SK-N-SH (cell line): ENCODE results near the gene SLC12A5. TPM values are rescaled to one million over a fixed set of nuclear protein-coding genes. Genes with fewer than 3 reads are reported as not detected.

Source experiments
- CTCF ChIA-PET: fragments of 300-600, 350-600 bp; formaldehyde crosslinking; extraction: SDS; loops from one replicate; lab custom pipeline; 2021; lab: Yijun Ruan, JAX
- POLR2A ChIA-PET: fragments of 350-600 bp; sonication (Branson Sonifier 250); formaldehyde crosslinking; extraction: SDS; loops from one replicate; lab custom pipeline; 2020; ENCODE audit warnings: antibody characterized with exemption, inconsistent platforms; lab: Yijun Ruan, JAX
- DNase-seq: peaks from one replicate; pipeline ENCODE4 v3.0.0; 2012
- H2AFZ ChIP-seq: fragments of 200-600 bp; sonication (generic); 2 replicates; pipeline ENCODE4 v1.8.1; 2016; ENCODE audit warnings: antibody characterized with exemption, mild to moderate bottlenecking, low read depth
- H3F3A ChIP-seq: fragments of 200-600 bp; sonication (generic); replicated peaks from 2 replicates; pipeline ENCODE3; 2016; ENCODE audit warnings: antibody characterized with exemption, mild to moderate bottlenecking; ENCODE audit not compliant: insufficient read depth
- H3K27ac ChIP-seq, 2 experiments: fragments of 200-500 bp in 1 of 2; fragments of 200-600 bp in 1 of 2; sonication (Bioruptor generic) in 1 of 2; sonication (generic), shearing (Covaris generic) in 1 of 2; 2 replicates each; pipeline versions ENCODE4 v1.5.1 to v1.6.1; 2014 to 2016; ENCODE audit warnings: low read depth in 2 of 2, inconsistent platforms in 1 of 2, low read length in 1 of 2, mild to moderate bottlenecking in 1 of 2, mixed read lengths in 1 of 2
- H3K27me3 ChIP-seq: fragments of 200-600 bp; sonication (generic), shearing (Covaris generic); 2 replicates; pipeline ENCODE4 v1.6.1; 2016; ENCODE audit warnings: mixed run types; ENCODE audit not compliant: insufficient read depth
- H3K36me3 ChIP-seq, 2 experiments: fragments of 200-500 bp in 1 of 2; fragments of 200-600 bp in 1 of 2; sonication (Bioruptor generic) in 1 of 2; sonication (generic) in 1 of 2; replicated peaks in 1 of 2; 2 replicates each; pipeline versions ENCODE3 to v1.5.1; 2014 to 2016; ENCODE audit warnings: low read length in 1 of 2, mild to moderate bottlenecking in 1 of 2; ENCODE audit not compliant: insufficient read depth in 2 of 2, control insufficient read depth in 1 of 2
- H3K4me1 ChIP-seq, 2 experiments: fragments of 200-500 bp in 1 of 2; fragments of 200-600 bp in 1 of 2; sonication (Bioruptor generic) in 1 of 2; sonication (generic), shearing (Covaris generic) in 1 of 2; 2 replicates each; pipeline versions ENCODE4 v1.5.1 to v1.6.1; 2014 to 2016; ENCODE audit warnings: low read depth in 1 of 2, low read length in 1 of 2, mixed run types in 1 of 2; ENCODE audit not compliant: insufficient read depth in 2 of 2, control insufficient read depth in 1 of 2
- H3K4me2 ChIP-seq: fragments of 200-600 bp; sonication (generic), shearing (Covaris generic); 2 replicates; pipeline ENCODE4 v1.6.1; 2017; ENCODE audit warnings: mixed run types
- H3K4me3 ChIP-seq, 2 experiments: fragments of 200-500 bp in 1 of 2; fragments of 200-600 bp in 1 of 2; sonication (Bioruptor generic) in 1 of 2; sonication (generic), shearing (Covaris generic) in 1 of 2; 2 replicates each; pipeline versions ENCODE4 v1.5.1 to v1.8.1; 2014 to 2016; ENCODE audit warnings: low read depth in 2 of 2, inconsistent platforms in 1 of 2, low read length in 1 of 2, mild to moderate bottlenecking in 1 of 2, mixed read lengths in 1 of 2, moderate library complexity in 1 of 2
- H3K79me2 ChIP-seq: fragments of 200-600 bp; sonication (generic); 2 replicates; pipeline ENCODE4 v1.8.1; 2017; ENCODE audit warnings: mild to moderate bottlenecking; ENCODE audit not compliant: insufficient read depth
- H3K9ac ChIP-seq: fragments of 200-600 bp; sonication (generic); 2 replicates; pipeline ENCODE4 v1.6.1; 2017; ENCODE audit warnings: mixed run types
- H3K9me2 ChIP-seq: fragments of 200-600 bp; sonication (generic); 2 replicates; pipeline ENCODE4 v1.6.1; 2017; ENCODE audit warnings: mixed run types
- H3K9me3 ChIP-seq: fragments of 200-600 bp; sonication (generic); 2 replicates; pipeline ENCODE4 v1.6.1; 2017; ENCODE audit warnings: mixed run types, mild to moderate bottlenecking, moderate library complexity
- H4K20me1 ChIP-seq: fragments of 200-600 bp; sonication (generic); 2 replicates; pipeline ENCODE4 v1.6.1; 2017; ENCODE audit warnings: mild to moderate bottlenecking, mixed run types; ENCODE audit not compliant: insufficient read depth
- CHD2 ChIP-seq: fragments of 150-350 bp; IDR thresholded peaks from 2 replicates; pipeline ENCODE4 v1.6.1; 2018; ENCODE audit warnings: low read length; ENCODE audit not compliant: partially characterized antibody
- FOSL2 ChIP-seq: IDR thresholded peaks from 2 replicates; pipeline ENCODE4 v1.4.0; 2012; ENCODE audit warnings: low read depth, mild to moderate bottlenecking, moderate library complexity, borderline replicate concordance
- FOXM1 ChIP-seq: IDR thresholded peaks from 2 replicates; pipeline ENCODE4 v1.4.0; 2012; ENCODE audit warnings: low read depth, mild to moderate bottlenecking
- IRF3 ChIP-seq: fragments of 150-350 bp; IDR thresholded peaks from 2 replicates; pipeline ENCODE4 v1.6.1; 2016; ENCODE audit warnings: mild to moderate bottlenecking, low read depth, low read length
- JUND ChIP-seq: IDR thresholded peaks from 2 replicates; pipeline ENCODE4 v1.4.0; 2012
- MAX ChIP-seq: IDR thresholded peaks from 2 replicates; pipeline ENCODE4 v1.4.0; 2012; ENCODE audit warnings: low read depth
- MXI1 ChIP-seq: IDR thresholded peaks from 2 replicates; pipeline ENCODE4 v1.6.1; 2012; ENCODE audit warnings: mild to moderate bottlenecking, low read depth, low read length, improper control_type of control experiment
- POLR2AphosphoS5 ChIP-seq: IDR thresholded peaks from 2 replicates; pipeline ENCODE4 v1.6.1; 2012; ENCODE audit warnings: low read depth, low read length
- RCOR1 ChIP-seq: fragments of 150-350 bp; IDR thresholded peaks from 2 replicates; pipeline ENCODE4 v1.6.1; 2017; ENCODE audit warnings: antibody characterized with exemption, low read length
- RFX5 ChIP-seq: IDR thresholded peaks from 2 replicates; pipeline ENCODE4 v1.6.1; 2012; ENCODE audit warnings: mild to moderate bottlenecking, improper control_type of control experiment, low read length
- SMC3 ChIP-seq: IDR thresholded peaks from 2 replicates; pipeline ENCODE4 v1.6.1; 2012; ENCODE audit warnings: low read depth, low read length, improper control_type of control experiment
- TCF12 ChIP-seq: IDR thresholded peaks from 2 replicates; pipeline ENCODE4 v1.4.0; 2012
- TEAD4 ChIP-seq: IDR thresholded peaks from 2 replicates; pipeline ENCODE4 v1.4.0; 2012; ENCODE audit warnings: mild to moderate bottlenecking, borderline replicate concordance; ENCODE audit not compliant: insufficient read depth
- USF1 ChIP-seq: IDR thresholded peaks from 2 replicates; pipeline ENCODE4 v1.4.0; 2012; ENCODE audit warnings: low read depth, borderline replicate concordance
- WGBS: methylation state at CpG from one replicate; pipeline ENCODE4 v1.1.6; 2017; ENCODE audit warnings: low lambda C conversion rate; 5-methylcytosine and 5-hydroxymethylcytosine counted together
- polyA plus RNA-seq, 3 experiments: library from polyadenylated mRNA; depleted of rRNA; stranded (reverse); fragments of >200 nt; gene quantifications; 2 replicates each; pipeline ENCODE4 v1.2.3, GENCODE V29; 2012
- TF ChIP-seq, protein P1 (sequence below): IDR thresholded peaks from 2 replicates; pipeline ENCODE4 v1.4.0; 2012; ENCODE audit warnings: low read depth, borderline replicate concordance
- TF ChIP-seq, protein P2 (sequence below): IDR thresholded peaks from 2 replicates; pipeline ENCODE4 v1.6.1; 2012; ENCODE audit warnings: mild to moderate bottlenecking, low read depth, low read length, moderate library complexity

Gene SLC12A5
- polyA plus RNA-seq, 1 of the 3 experiments (the other 2 are of a cell fraction): 19.9 TPM

DNA sequence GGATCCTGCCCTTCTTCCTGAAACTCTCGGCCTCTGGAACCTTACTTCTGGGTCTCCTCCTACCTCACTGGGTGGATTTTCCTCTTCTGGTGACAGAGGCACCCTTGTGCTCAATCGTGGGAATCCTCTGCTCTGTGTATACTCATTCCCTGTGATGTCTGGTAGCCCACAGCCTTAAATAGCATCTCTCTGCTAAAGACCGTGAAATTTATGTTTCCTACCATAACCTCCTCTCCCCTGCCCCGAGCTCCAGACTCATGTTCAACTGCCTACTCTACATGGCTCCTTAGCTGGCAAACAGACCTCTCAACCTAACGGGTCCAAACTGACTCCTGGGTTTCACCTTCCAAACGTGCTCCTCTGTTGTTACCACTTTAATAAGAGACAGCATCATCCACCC is 10.4 kb upstream of the SLC12A5 start:
- 40% methylated on average over 6 of the region's 6 CpGs for WGBS
- H4K20me1 ChIP-seq: no peaks in the 10 kb centered on the region
- no peak overlapping the region for H3K4me3 ChIP-seq
- H3K9me3 ChIP-seq: no peaks in the 10 kb centered on the region
- H3K27ac ChIP-seq: no peak overlapping the region
- peaks cover 0 to 13% of the 10 kb centered on the region in 2 experiments; a peak in 1 of 4 replicates for H3K4me1 ChIP-seq
- no peaks in the 10 kb centered on the region for H3K36me3 ChIP-seq
- ChIA-PET POLR2A (no interaction called here), CTCF (interaction anchor here (1.2 to 2.0 kb wide), 3 partner anchors 17 to 110 kb away, joined by 4 to 5 read pairs (median 5); no protein-coding TSS in a partner anchor)
- no peaks in the 10 kb centered on the region for H3K79me2 ChIP-seq
- H3K9ac ChIP-seq: no peak overlapping the region
- no peaks in the 10 kb centered on the region for H3K27me3 ChIP-seq
- no peak overlapping the region for H2AFZ ChIP-seq
- H3K4me2 ChIP-seq: no peak overlapping the region
- H3F3A ChIP-seq: peaks cover 4% of the 10 kb centered on the region
- DNase-seq: no peak
- no peaks in the 10 kb centered on the region for H3K9me2 ChIP-seq
- TF ChIP-seq MAX: no peak
- TF ChIP-seq, protein P1, sequence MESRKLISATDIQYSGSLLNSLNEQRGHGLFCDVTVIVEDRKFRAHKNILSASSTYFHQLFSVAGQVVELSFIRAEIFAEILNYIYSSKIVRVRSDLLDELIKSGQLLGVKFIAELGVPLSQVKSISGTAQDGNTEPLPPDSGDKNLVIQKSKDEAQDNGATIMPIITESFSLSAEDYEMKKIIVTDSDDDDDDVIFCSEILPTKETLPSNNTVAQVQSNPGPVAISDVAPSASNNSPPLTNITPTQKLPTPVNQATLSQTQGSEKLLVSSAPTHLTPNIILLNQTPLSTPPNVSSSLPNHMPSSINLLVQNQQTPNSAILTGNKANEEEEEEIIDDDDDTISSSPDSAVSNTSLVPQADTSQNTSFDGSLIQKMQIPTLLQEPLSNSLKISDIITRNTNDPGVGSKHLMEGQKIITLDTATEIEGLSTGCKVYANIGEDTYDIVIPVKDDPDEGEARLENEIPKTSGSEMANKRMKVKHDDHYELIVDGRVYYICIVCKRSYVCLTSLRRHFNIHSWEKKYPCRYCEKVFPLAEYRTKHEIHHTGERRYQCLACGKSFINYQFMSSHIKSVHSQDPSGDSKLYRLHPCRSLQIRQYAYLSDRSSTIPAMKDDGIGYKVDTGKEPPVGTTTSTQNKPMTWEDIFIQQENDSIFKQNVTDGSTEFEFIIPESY: no peak

GRCh38 chr20:46020555-46020954 is 8.5 kb upstream of the SLC12A5 start:
- H3K9ac ChIP-seq: no peak overlapping the region
- no peak overlapping the region for H3K4me3 ChIP-seq
- CTCF ChIA-PET: interaction anchor here (0.6 to 0.9 kb wide), 3 partner anchors 9 to 21 kb away, joined by 3 read pairs; no protein-coding TSS in a partner anchor
- H3K27ac ChIP-seq: no peak overlapping the region
- no peaks in the 10 kb centered on the region for H3K27me3 ChIP-seq
- no peaks in the 10 kb centered on the region for H3K9me3 ChIP-seq
- WGBS: 95% methylated on average over 4 of the region's 4 CpGs
- H2AFZ ChIP-seq: no peak overlapping the region
- no peak overlapping the region for H3K4me2 ChIP-seq
- no peaks in the 10 kb centered on the region for H3K79me2 ChIP-seq
- POLR2A ChIA-PET: no interaction called here
- H4K20me1 ChIP-seq: no peaks in the 10 kb centered on the region
- TF ChIP-seq, protein P2, sequence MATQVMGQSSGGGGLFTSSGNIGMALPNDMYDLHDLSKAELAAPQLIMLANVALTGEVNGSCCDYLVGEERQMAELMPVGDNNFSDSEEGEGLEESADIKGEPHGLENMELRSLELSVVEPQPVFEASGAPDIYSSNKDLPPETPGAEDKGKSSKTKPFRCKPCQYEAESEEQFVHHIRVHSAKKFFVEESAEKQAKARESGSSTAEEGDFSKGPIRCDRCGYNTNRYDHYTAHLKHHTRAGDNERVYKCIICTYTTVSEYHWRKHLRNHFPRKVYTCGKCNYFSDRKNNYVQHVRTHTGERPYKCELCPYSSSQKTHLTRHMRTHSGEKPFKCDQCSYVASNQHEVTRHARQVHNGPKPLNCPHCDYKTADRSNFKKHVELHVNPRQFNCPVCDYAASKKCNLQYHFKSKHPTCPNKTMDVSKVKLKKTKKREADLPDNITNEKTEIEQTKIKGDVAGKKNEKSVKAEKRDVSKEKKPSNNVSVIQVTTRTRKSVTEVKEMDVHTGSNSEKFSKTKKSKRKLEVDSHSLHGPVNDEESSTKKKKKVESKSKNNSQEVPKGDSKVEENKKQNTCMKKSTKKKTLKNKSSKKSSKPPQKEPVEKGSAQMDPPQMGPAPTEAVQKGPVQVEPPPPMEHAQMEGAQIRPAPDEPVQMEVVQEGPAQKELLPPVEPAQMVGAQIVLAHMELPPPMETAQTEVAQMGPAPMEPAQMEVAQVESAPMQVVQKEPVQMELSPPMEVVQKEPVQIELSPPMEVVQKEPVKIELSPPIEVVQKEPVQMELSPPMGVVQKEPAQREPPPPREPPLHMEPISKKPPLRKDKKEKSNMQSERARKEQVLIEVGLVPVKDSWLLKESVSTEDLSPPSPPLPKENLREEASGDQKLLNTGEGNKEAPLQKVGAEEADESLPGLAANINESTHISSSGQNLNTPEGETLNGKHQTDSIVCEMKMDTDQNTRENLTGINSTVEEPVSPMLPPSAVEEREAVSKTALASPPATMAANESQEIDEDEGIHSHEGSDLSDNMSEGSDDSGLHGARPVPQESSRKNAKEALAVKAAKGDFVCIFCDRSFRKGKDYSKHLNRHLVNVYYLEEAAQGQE: no peak
- no peak for TF ChIP-seq FOXM1
- no peak for TF ChIP-seq POLR2AphosphoS5
- TF ChIP-seq CHD2: no peak
- TF ChIP-seq, protein P1: no peak
- TF ChIP-seq TEAD4: no peak
- no peak for TF ChIP-seq SMC3
- TF ChIP-seq RCOR1: no peak
- TF ChIP-seq MXI1: no peak
- no peak for TF ChIP-seq USF1
- TF ChIP-seq IRF3: no peak
- TF ChIP-seq FOSL2: no peak
- no peak for TF ChIP-seq TCF12
- TF ChIP-seq RFX5: no peak
- no peak for TF ChIP-seq JUND
- H3K4me1 ChIP-seq: peaks cover 0 to 13% of the 10 kb centered on the region in 2 experiments; a peak in 1 of 4 replicates
- H3K36me3 ChIP-seq: no peaks in the 10 kb centered on the region
- peaks cover 4% of the 10 kb centered on the region for H3F3A ChIP-seq
- no peaks in the 10 kb centered on the region for H3K9me2 ChIP-seq
- no peak for DNase-seq
